Spleen (tissue), 11 donors: ENCODE measurements around the gene MSANTD4. TPM values are rescaled to one million over a fixed set of nuclear protein-coding genes. Genes with fewer than 3 reads are reported as not detected.
"Not testable (repeated sequence)": the region's sequence is repeated elsewhere in the genome, so short reads cannot be mapped to it uniquely, and the experiment has no call there.

ENCODE experiments used
- DNase-seq: peaks from one replicate; pipeline ENCODE4 v3.0.0-alpha.2; 2020
- H3K27ac ChIP-seq, 8 donors: fragments of 200-600 bp; sonication (generic) in 7 of 8; 1 replicate in 4 of 8; 2 replicates in 4 of 8; pipeline versions ENCODE4 v1.5.0 to v1.8.0; 2016 to 2021; ENCODE audit warnings: inconsistent platforms in 4 of 8, mild to moderate bottlenecking in 4 of 8, moderate library complexity in 1 of 8
- H3K27me3 ChIP-seq, 7 donors: fragments of 200-600 bp; sonication (generic) in 6 of 7; replicated peaks in 1 of 7; 1 replicate in 4 of 7; 2 replicates in 3 of 7; pipeline versions ENCODE4 v1.5.0 to v1.8.0; 2016 to 2021; ENCODE audit warnings: inconsistent platforms in 3 of 7, mild to moderate bottlenecking in 1 of 7
- H3K36me3 ChIP-seq, 6 donors: fragments of 200-600 bp; sonication (generic) in 5 of 6; 1 replicate in 4 of 6; 2 replicates in 2 of 6; pipeline versions ENCODE4 v1.5.0 to v1.8.0; 2016 to 2021; ENCODE audit warnings: inconsistent platforms in 2 of 6
- H3K4me1 ChIP-seq, 6 donors: fragments of 200-600 bp; sonication (generic) in 5 of 6; 1 replicate in 3 of 6; 2 replicates in 3 of 6; pipeline versions ENCODE4 v1.5.0 to v1.8.0; 2016 to 2021; ENCODE audit warnings: inconsistent platforms in 3 of 6
- H3K4me3 ChIP-seq, 8 donors: fragments of 200-600 bp; sonication (generic) in 7 of 8; 1 replicate in 4 of 8; 2 replicates in 4 of 8; pipeline versions ENCODE4 v1.5.0 to v1.8.0; 2016 to 2021; ENCODE audit warnings: inconsistent platforms in 4 of 8, mild to moderate bottlenecking in 4 of 8, moderate library complexity in 2 of 8
- H3K9me3 ChIP-seq, 8 donors: fragments of 200-600 bp; sonication (generic) in 7 of 8; 1 replicate in 4 of 8; 2 replicates in 4 of 8; pipeline versions ENCODE4 v1.5.0 to v1.8.0; 2016 to 2021; ENCODE audit warnings: inconsistent platforms in 4 of 8
- POLR2A ChIP-seq, 3 donors: fragments of 450-650 bp; IDR thresholded peaks; one replicate each; pipeline ENCODE4 v1.5.1; 2017; ENCODE audit warnings: antibody characterized with exemption in 3 of 3, mild to moderate bottlenecking in 1 of 3
- POLR2AphosphoS5 ChIP-seq, 3 donors: sonication (generic); formaldehyde crosslinking; IDR thresholded peaks; one replicate each; pipeline ENCODE4 v1.5.1; 2017; ENCODE audit warnings: antibody characterized with exemption in 3 of 3
- WGBS, 5 donors: extraction: QIAGEN DNeasy Blood & Tissue Kit in 3 of 5; methylation state at CpG; one replicate each; pipeline versions ENCODE4 v1.1.5 to v1.1.7; 2013 to 2018; 5-methylcytosine and 5-hydroxymethylcytosine counted together
- intact Hi-C: fragments of 100-400 bp; cut with DNase I; formaldehyde crosslinking; loops from one replicate; pipeline ENCODE4 v1.15.0; 2023; ENCODE audit warnings: low total_unique reads
- polyA plus RNA-seq, 3 donors: library from polyadenylated mRNA; stranded (reverse); fragments of 200-250 nt; gene quantifications; one replicate each; pipeline ENCODE4 v1.2.1, GENCODE V29; 2013
- total RNA-seq, 7 donors: library from RNA; depleted of rRNA in 3 of 7; stranded (reverse); fragments of >200 nt in 3 of 7; fragmentation: NEBNext Ultra II Directional in 4 of 7; extraction: Animal tissue kit (Norgen Biotek cat#: 25700) in 4 of 7; gene quantifications; one replicate each; pipeline versions ENCODE4 v1.1.0 to v1.2.1, GENCODE V29; 2016 to 2021
- TF ChIP-seq, protein P1 (sequence below), 11 experiments: fragments of 200-600 bp in 7 of 11; fragments of 450-650 bp in 4 of 11; sonication (generic) in 4 of 11; IDR thresholded peaks in 8 of 11; conservative IDR thresholded peaks in 3 of 11; 1 replicate in 7 of 11; 2 replicates in 4 of 11; pipeline versions ENCODE4 v1.4.0 to v1.8.0; 2016 to 2021; ENCODE audit warnings: antibody characterized with exemption in 11 of 11, inconsistent platforms in 4 of 11, mild to moderate bottlenecking in 1 of 11
- donor health status: healthy with polysubstance abuse.
- donor health status: DM: no; HTN: no; CAD: no; lungs with moderate emphysema.
- donor health status: DM: no; HTN: no; CAD: no.
- donor health status: Bipolar disorder and iron deficiency.
- donor health status: healthy.
- donor health status: DM: no; HTN: no; CAD: no.
- donor health status: DM: yes; HTN: yes; CAD: no.

Gene MSANTD4
- total and polyA plus RNA-seq, 10 donors: 5.5 to 29.5 (median 15.9) TPM

GRCh38 chr11:106061954-106062949 is 40.2 kb upstream of the MSANTD4 start:
- H3K27ac ChIP-seq: no peak overlapping the region
- H3K27me3 ChIP-seq: no peaks in the 10 kb centered on the region
- no peak for DNase-seq
- TF ChIP-seq POLR2AphosphoS5 (IDR thresholded peaks at IDR 0.05) (no peak), POLR2A (IDR thresholded peaks at IDR 0.05) (no peak)
- TF ChIP-seq, protein P1, sequence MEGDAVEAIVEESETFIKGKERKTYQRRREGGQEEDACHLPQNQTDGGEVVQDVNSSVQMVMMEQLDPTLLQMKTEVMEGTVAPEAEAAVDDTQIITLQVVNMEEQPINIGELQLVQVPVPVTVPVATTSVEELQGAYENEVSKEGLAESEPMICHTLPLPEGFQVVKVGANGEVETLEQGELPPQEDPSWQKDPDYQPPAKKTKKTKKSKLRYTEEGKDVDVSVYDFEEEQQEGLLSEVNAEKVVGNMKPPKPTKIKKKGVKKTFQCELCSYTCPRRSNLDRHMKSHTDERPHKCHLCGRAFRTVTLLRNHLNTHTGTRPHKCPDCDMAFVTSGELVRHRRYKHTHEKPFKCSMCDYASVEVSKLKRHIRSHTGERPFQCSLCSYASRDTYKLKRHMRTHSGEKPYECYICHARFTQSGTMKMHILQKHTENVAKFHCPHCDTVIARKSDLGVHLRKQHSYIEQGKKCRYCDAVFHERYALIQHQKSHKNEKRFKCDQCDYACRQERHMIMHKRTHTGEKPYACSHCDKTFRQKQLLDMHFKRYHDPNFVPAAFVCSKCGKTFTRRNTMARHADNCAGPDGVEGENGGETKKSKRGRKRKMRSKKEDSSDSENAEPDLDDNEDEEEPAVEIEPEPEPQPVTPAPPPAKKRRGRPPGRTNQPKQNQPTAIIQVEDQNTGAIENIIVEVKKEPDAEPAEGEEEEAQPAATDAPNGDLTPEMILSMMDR (IDR thresholded peaks at IDR 0.05 in 8 of 11, conservative IDR thresholded peaks at IDR 0.05 in 3 of 11): no peak
- WGBS, 5 donors: 88 to 100% (median 95%) methylated on average over 1 of the region's 1 CpG
- peaks cover 0 to 21% (median 2%) of the 10 kb centered on the region in 6 donors for H3K36me3 ChIP-seq
- no peaks in the 10 kb centered on the region for H3K9me3 ChIP-seq
- H3K4me1 ChIP-seq: no peaks in the 10 kb centered on the region
- intact Hi-C loops: no loop called here
- no peak overlapping the region for H3K4me3 ChIP-seq

DNA sequence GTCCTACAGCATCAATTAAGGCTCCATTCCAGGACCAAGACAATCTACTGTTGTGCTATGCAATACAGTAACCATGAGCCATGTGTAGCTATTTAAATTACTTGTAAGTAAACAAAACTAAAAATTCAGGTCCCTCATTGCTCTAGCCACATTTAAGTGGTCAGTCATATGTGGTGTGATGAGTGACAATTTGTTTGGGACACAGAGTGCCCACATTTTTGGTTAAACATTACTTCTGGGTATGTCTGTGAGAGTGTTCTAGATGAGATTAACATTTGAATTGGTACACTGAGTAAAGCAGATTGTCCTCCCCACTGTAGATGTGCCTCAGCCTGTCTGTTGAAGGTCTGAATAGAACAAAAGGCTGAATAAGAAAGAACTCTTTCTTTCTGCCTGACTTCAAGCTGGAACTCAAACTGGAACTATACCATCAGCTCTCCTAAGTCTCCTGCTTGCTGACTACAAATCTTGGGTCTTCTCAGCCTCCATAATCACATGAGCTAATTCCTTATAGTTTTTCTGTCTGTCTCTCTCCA is 39.3 kb upstream of the MSANTD4 start:
- no peak for DNase-seq
- no peak overlapping the region for H3K27ac ChIP-seq
- no peaks in the 10 kb centered on the region for H3K27me3 ChIP-seq
- no peaks in the 10 kb centered on the region for H3K4me1 ChIP-seq
- intact Hi-C loops: no loop called here
- H3K36me3 ChIP-seq: peaks cover 0 to 17% (median 2%) of the 10 kb centered on the region in 6 donors
- no peaks in the 10 kb centered on the region for H3K9me3 ChIP-seq
- no peak overlapping the region for H3K4me3 ChIP-seq
- TF ChIP-seq, protein P1 (IDR thresholded peaks at IDR 0.05 in 8 of 11, conservative IDR thresholded peaks at IDR 0.05 in 3 of 11): no peak
- TF ChIP-seq POLR2A (IDR thresholded peaks at IDR 0.05) (no peak), POLR2AphosphoS5 (IDR thresholded peaks at IDR 0.05) (no peak)

DNA sequence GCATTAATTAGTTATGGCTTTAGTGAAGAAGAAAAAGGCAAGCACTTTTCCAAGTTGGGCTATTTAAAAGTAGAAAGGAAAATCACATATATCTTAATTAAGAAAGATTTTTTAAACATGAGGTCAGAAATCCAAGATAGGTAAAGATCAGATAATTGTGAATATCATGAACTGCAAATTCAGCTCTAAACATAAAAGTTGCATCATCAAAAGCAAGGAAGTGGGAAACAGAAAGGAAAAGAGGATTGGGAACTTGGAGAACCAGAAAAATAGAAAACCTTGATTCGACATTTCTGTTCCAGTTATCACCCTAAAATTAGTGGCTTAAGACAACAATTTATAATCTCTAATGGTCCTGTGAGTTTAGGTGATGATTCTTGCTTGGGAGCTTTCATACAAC is 37.6 kb upstream of the MSANTD4 start:
- H3K27me3 ChIP-seq: no peaks in the 10 kb centered on the region
- intact Hi-C loops: no loop called here
- DNase-seq: no peak
- H3K27ac ChIP-seq: no peak overlapping the region
- no peaks in the 10 kb centered on the region for H3K4me1 ChIP-seq
- H3K36me3 ChIP-seq: peaks cover 0 to 21% (median 2%) of the 10 kb centered on the region in 6 donors
- WGBS, 5 donors: 84 to 100% (median 97%) methylated on average over 1 of the region's 1 CpG
- no peak overlapping the region for H3K4me3 ChIP-seq
- TF ChIP-seq POLR2A (IDR thresholded peaks at IDR 0.05) (no peak), POLR2AphosphoS5 (IDR thresholded peaks at IDR 0.05) (no peak)
- TF ChIP-seq, protein P1 (IDR thresholded peaks at IDR 0.05 in 8 of 11, conservative IDR thresholded peaks at IDR 0.05 in 3 of 11): no peak
- H3K9me3 ChIP-seq: no peaks in the 10 kb centered on the region

GRCh38 chr11:106058377-106058776 is 36.3 kb upstream of the MSANTD4 start:
- intact Hi-C loops, H3K27me3 ChIP-seq, H3K9me3 ChIP-seq, H3K27ac ChIP-seq, H3K4me3 ChIP-seq, H3K4me1 ChIP-seq, DNase-seq: not testable (repeated sequence)
- peaks cover 0 to 21% (median 2%) of the 10 kb centered on the region in 6 donors for H3K36me3 ChIP-seq
- WGBS, 5 donors: 89 to 100% (median 98%) methylated on average over 14 of the region's 14 CpGs
